ENCODE results near the gene ATXN7L1. TPM values are rescaled to one million over a fixed set of nuclear protein-coding genes. Genes with fewer than 3 reads are reported as not detected.
A peak's percentile ranks its signal among the peaks of the same experiment; 100 is the strongest.

The ATXN7L1 gene
- polyA plus RNA-seq, 1 experiment, result 2.7 TPM

DNA sequence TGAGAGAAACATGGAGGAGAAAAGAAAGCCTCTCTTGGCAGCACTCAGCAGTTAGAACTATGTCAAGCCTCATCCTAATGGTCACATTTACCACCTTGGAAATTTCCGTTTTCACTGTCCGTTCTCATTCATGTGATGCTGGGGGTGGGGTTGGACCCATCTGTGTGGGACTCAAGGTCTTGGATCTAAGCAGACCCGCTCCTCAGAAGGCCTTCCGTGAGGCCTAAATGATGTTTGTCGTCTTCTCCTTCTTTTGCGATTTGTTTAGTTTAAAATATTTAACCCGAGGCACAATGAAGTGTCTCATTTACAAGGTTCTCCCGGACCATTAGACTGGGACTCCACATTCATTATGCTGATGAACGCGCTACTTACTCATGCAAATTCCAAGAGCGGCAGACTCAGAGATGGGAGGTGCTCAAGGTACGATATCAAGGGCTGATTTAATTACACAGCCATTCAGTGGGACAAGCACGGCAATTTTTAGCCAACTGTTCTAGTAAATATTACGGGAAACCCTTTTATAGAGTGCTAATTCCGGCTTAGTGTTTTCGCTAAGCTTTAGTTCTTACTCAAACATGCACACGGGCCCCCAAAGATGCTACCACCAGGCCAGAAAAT lies 186.0 kb downstream of the ATXN7L1 start:
- Histone ChIP-seq H3K36me3 (ENCODE audit: control insufficient read depth, insufficient read depth, low read length) (no peaks in the 10 kb centered on the region), H3K4me3 (ENCODE audit: low read depth, low read length) (peak overlapping the region; percentile 38), H3K27me3 (ENCODE audit: control insufficient read depth, insufficient read depth, low read length) (no peaks in the 10 kb centered on the region)
- ChIA-PET CTCF (interaction anchor here (0.6 to 1.4 kb wide), 2 partner anchors 10 to 409 kb away, joined by 3 to 4 read pairs; no protein-coding TSS in a partner anchor), POLR2A (no interaction called here)
- TF ChIP-seq, protein P1, sequence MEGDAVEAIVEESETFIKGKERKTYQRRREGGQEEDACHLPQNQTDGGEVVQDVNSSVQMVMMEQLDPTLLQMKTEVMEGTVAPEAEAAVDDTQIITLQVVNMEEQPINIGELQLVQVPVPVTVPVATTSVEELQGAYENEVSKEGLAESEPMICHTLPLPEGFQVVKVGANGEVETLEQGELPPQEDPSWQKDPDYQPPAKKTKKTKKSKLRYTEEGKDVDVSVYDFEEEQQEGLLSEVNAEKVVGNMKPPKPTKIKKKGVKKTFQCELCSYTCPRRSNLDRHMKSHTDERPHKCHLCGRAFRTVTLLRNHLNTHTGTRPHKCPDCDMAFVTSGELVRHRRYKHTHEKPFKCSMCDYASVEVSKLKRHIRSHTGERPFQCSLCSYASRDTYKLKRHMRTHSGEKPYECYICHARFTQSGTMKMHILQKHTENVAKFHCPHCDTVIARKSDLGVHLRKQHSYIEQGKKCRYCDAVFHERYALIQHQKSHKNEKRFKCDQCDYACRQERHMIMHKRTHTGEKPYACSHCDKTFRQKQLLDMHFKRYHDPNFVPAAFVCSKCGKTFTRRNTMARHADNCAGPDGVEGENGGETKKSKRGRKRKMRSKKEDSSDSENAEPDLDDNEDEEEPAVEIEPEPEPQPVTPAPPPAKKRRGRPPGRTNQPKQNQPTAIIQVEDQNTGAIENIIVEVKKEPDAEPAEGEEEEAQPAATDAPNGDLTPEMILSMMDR (IDR thresholded peaks at IDR 0.05; ENCODE audit: insufficient read depth, low read depth, low read length), result no peak
- DNase-seq (ENCODE audit: low read depth), result no peak

DNA sequence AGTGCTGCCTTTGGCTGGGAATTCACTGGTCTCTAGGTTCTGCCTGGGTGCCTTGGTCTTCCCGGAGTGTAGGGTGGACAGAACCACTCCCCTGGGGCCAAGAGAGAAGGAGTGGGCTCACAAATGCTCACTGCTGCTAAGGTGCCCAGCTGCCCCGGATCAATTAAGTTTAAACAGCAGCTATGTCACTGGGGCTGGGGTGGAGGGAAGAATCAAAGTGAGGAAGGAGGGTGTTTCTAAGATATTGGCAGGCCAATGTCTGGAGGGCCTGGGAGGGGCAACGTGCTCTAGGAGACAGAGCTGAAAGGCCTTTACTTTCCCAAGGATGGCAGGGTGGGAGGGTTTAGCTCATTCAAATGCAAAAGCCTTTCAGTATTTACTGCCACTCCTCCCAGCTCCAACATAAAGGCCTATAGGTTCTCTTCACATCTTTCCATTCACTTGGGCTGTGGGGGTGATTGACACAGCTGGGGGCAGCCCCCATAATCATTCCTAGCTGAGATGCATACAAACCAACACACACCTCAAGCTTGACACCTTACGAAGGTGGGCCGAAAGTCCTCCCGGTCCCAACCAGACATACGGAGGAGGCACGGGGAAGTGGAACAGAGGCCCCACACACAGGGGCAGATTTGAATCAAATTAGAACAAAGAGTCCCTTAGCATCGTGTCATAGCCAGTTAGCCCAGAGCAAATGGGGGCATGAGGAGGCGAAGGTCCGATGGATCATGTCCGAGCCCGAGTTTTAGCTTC lies 187.2 kb downstream of the ATXN7L1 start:
- ChIA-PET POLR2A (no interaction called here), CTCF (interaction anchor here (0.7 to 1.5 kb wide), 4 partner anchors 9 to 40 kb away, joined by 3 to 4 read pairs (median 3); no protein-coding TSS in a partner anchor)
- TF ChIP-seq, protein P1 (IDR thresholded peaks at IDR 0.05; ENCODE audit: insufficient read depth, low read depth, low read length), result no peak
- Histone ChIP-seq H3K27me3 (ENCODE audit: control insufficient read depth, insufficient read depth, low read length) (no peaks in the 10 kb centered on the region), H3K4me3 (ENCODE audit: low read depth, low read length) (no peak overlapping the region), H3K36me3 (ENCODE audit: control insufficient read depth, insufficient read depth, low read length) (no peaks in the 10 kb centered on the region)
- DNase-seq (ENCODE audit: low read depth), result no peak

DNA sequence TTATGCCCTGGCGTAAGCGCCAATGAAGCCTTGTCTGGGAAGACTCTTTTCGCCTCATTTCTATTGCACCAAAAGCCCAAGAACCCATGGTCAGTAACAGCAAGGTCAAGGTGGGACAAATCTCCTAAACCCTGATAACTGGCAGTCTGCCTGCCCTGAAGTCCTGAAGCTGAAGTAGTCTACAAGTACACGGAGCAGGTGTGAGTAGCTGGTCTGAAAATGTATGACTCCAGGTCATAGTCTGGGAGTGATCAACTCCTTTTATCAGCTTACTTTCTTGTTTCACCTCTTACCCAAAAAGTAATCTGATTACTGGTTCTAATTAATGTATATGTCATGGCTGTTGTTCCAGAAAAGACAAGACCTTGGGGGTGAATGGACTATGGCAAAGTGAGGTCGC lies 187.8 kb downstream of the ATXN7L1 start:
- Histone ChIP-seq H3K27me3 (ENCODE audit: control insufficient read depth, insufficient read depth, low read length) (no peaks in the 10 kb centered on the region), H3K4me3 (ENCODE audit: low read depth, low read length) (no peak overlapping the region), H3K36me3 (ENCODE audit: control insufficient read depth, insufficient read depth, low read length) (no peaks in the 10 kb centered on the region)
- TF ChIP-seq, protein P1 (IDR thresholded peaks at IDR 0.05; ENCODE audit: insufficient read depth, low read depth, low read length), result no peak
- ChIA-PET CTCF (interaction anchor here (0.7 to 1.5 kb wide), 4 partner anchors 8 to 39 kb away, joined by 3 to 4 read pairs (median 3); no protein-coding TSS in a partner anchor), POLR2A (no interaction called here)
- DNase-seq (ENCODE audit: low read depth), result no peak

DNA sequence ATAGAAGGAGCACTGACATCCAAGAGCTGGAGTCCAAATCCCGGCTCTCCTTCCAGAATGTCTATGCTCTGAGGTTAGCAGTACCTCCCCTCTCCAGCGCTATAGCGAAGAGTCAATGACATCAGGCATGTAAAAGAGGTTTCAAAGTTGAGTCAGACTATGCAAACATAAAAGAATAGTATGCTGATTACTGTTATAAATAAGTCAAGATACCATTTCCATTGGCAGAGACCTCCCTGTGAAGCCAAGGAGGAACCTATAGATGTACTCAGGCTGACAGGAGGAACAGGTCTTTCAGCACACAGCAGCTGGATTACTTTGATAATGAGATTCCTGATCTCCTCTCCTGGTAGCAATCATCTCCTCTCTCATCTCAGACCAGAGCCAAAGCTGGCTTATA lies 191.2 kb downstream of the ATXN7L1 start:
- H3K27me3 ChIP-seq (ENCODE audit: control insufficient read depth, insufficient read depth, low read length), result no peaks in the 10 kb centered on the region
- no peaks in the 10 kb centered on the region; the same call in 1 of the 2 replicates for H3K36me3 ChIP-seq (ENCODE audit: control insufficient read depth, insufficient read depth, low read length)
- ChIA-PET POLR2A (no interaction called here), CTCF (no interaction called here)
- H3K4me3 ChIP-seq (ENCODE audit: low read depth, low read length), result no peak overlapping the region
- DNase-seq (ENCODE audit: low read depth), result no peak
- TF ChIP-seq, protein P1 (IDR thresholded peaks at IDR 0.05; ENCODE audit: insufficient read depth, low read depth, low read length), result no peak

DNA sequence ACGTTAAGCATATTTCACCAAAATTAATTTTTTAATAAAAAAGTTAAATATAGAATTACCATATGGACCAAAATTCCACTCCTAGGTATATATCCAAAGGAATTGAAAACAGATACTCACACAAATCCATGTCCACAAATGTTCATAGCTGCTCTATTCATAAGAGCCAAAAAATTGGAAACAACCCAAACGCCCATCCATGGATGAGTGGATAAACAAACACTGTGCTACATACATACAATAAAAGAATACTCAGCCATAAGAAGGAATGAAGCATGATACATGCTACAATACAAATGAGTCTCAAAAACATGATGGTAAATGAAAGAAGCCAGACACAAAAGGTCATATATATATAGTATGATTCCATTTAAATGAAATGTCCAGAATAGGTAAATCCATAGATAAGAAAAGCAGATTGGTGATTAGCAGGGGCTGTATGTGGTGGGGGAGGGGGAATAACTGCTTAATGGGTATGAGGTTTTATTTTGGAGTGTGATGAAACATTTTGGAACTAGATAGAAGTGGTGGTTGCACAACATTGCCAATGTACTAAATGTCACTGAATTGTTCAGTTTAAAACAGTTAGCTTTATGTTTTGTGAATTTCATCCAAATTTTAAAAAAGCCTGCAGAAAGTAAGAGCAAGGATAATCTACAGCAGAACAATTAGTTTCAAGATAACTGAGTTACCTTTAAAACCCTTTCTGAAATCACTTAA lies 193.9 kb downstream of the ATXN7L1 start:
- DNase-seq (ENCODE audit: low read depth), result no peak
- CTCF ChIA-PET, result interaction anchor here (1.3 kb wide), 1 partner anchor 78 kb away, joined by 3 read pairs; no protein-coding TSS in a partner anchor

More for the DNA sequence above, 193.9 kb downstream of the ATXN7L1 start:
- H3K27me3 ChIP-seq (ENCODE audit: control insufficient read depth, insufficient read depth, low read length), result no peaks in the 10 kb centered on the region
- no peaks in the 10 kb centered on the region; the same call in 1 of the 2 replicates for H3K36me3 ChIP-seq (ENCODE audit: control insufficient read depth, insufficient read depth, low read length)
- TF ChIP-seq, protein P1 (IDR thresholded peaks at IDR 0.05; ENCODE audit: insufficient read depth, low read depth, low read length), result no peak
- POLR2A ChIA-PET, result no interaction called here
- H3K4me3 ChIP-seq (ENCODE audit: low read depth, low read length), result no peak overlapping the region

Data from BJ (cell line).